H1 (cell line): ENCODE measurements around the gene FIZ1. TPM values are rescaled to one million over a fixed set of nuclear protein-coding genes. Genes with fewer than 3 reads are reported as not detected.
A peak's percentile ranks its signal among the peaks of the same experiment; 100 is the strongest.

ENCODE experiments used
- ASH2L ChIP-seq: fragments of 200-600, 300-600 bp; sonication (generic); IDR thresholded peaks from one replicate; pipeline ENCODE4 v1.7.1; 2017; ENCODE audit warnings: low read length
- CHD2 ChIP-seq: IDR thresholded peaks from 2 replicates; pipeline ENCODE4 v1.6.1; 2012; ENCODE audit warnings: low read length, improper control_type of control experiment
- CTBP2 ChIP-seq: IDR thresholded peaks from 2 replicates; pipeline ENCODE4 v1.7.0; 2011; ENCODE audit warnings: borderline replicate concordance, mild to moderate bottlenecking, moderate library complexity, mixed read lengths, low read length; ENCODE audit not compliant: insufficient read depth, insufficient read length
- EP300 ChIP-seq, 2 experiments: IDR thresholded peaks; 1 replicate in 1 of 2; 2 replicates in 1 of 2; pipeline ENCODE4 v1.6.1; 2011 to 2012; ENCODE audit warnings: low read depth in 2 of 2, low read length in 2 of 2, mild to moderate bottlenecking in 2 of 2, borderline replicate concordance in 1 of 2, inconsistent platforms in 1 of 2, moderate library complexity in 1 of 2
- KDM1A ChIP-seq: fragments of 200-600, 300-600 bp; sonication (generic); IDR thresholded peaks from 2 replicates; pipeline ENCODE4 v1.7.1; 2016; ENCODE audit warnings: mild to moderate bottlenecking, low read length, borderline replicate concordance
- NANOG ChIP-seq: IDR thresholded peaks from 2 replicates; pipeline ENCODE4 v1.6.1; 2011; ENCODE audit warnings: low read length, low read depth, mild to moderate bottlenecking, inconsistent platforms; ENCODE audit not compliant: insufficient read depth, poor library complexity, severe bottlenecking
- PHF8 ChIP-seq: fragments of 200-600 bp; sonication (generic); conservative IDR thresholded peaks from 2 replicates; pipeline ENCODE4 v1.7.1; 2012; ENCODE audit warnings: low read depth, mild to moderate bottlenecking, inconsistent platforms, low read length, moderate library complexity
- POLR2A ChIP-seq, 2 experiments: IDR thresholded peaks; 1 replicate in 1 of 2; 2 replicates in 1 of 2; pipeline ENCODE4 v1.6.1; 2011; ENCODE audit warnings: low read depth in 2 of 2, low read length in 2 of 2, mild to moderate bottlenecking in 2 of 2; ENCODE audit errors: control extremely low read depth in 1 of 2
- POLR2AphosphoS5 ChIP-seq: IDR thresholded peaks from 2 replicates; pipeline ENCODE4 v1.6.1; 2011; ENCODE audit warnings: low read depth, low read length
- SIN3A ChIP-seq, 2 experiments: IDR thresholded peaks in 1 of 2; conservative IDR thresholded peaks in 1 of 2; 2 replicates each; pipeline ENCODE4 v1.6.1; 2011 to 2012; ENCODE audit warnings: low read length in 2 of 2, improper control_type of control experiment in 1 of 2, low read depth in 1 of 2, mild to moderate bottlenecking in 1 of 2
- SP1 ChIP-seq: IDR thresholded peaks from 2 replicates; pipeline ENCODE4 v1.6.1; 2011; ENCODE audit warnings: low read depth, low read length
- SUZ12 ChIP-seq: fragments of 200-600 bp; sonication (generic); IDR thresholded peaks from 2 replicates; pipeline ENCODE4 v1.6.1; 2012; ENCODE audit warnings: mild to moderate bottlenecking, inconsistent platforms, low read length, moderate library complexity, mixed read lengths
- TAF7 ChIP-seq: optimal IDR thresholded peaks from 2 replicates; pipeline ENCODE3; 2011; ENCODE audit warnings: low read depth, mild to moderate bottlenecking, inconsistent platforms, low read length, moderate library complexity, borderline replicate concordance
- TBP ChIP-seq: IDR thresholded peaks from 2 replicates; pipeline ENCODE4 v1.6.1; 2011; ENCODE audit warnings: low read depth, low read length, improper control_type of control experiment
- YY1 ChIP-seq: IDR thresholded peaks from 2 replicates; pipeline ENCODE4 v1.6.1; 2011; ENCODE audit warnings: low read depth, mild to moderate bottlenecking, low read length
- polyA plus RNA-seq, 7 experiments: library from polyadenylated mRNA; depleted of rRNA in 3 of 7; stranded (reverse) in 5 of 7; unstranded in 2 of 7; fragments of >200 nt in 5 of 7; fragments of 200-250 nt in 2 of 7; gene quantifications; 1 replicate in 5 of 7; 2 replicates in 1 of 7; 4 replicates in 1 of 7; pipeline versions ENCODE4 v1.2.1 to v1.2.3, GENCODE V29; 2011 to 2013; ENCODE audit warnings: missing spikeins in 2 of 7, mixed read lengths in 2 of 7
- total RNA-seq: library from RNA; stranded (reverse); fragmentation: NEBNext Ultra II Directional; extraction: Animal tissue kit (Norgen Biotek cat#: 25700); gene quantifications from 2 replicates; pipeline ENCODE4 v1.2.1, GENCODE V29; 2021

FIZ1 gene
- total and polyA plus RNA-seq, 2 of the 8 experiments (the other 6 are each of a cell fraction or from before 2014, with no cell fraction given): 9.1 to 18.5 TPM

DNA sequence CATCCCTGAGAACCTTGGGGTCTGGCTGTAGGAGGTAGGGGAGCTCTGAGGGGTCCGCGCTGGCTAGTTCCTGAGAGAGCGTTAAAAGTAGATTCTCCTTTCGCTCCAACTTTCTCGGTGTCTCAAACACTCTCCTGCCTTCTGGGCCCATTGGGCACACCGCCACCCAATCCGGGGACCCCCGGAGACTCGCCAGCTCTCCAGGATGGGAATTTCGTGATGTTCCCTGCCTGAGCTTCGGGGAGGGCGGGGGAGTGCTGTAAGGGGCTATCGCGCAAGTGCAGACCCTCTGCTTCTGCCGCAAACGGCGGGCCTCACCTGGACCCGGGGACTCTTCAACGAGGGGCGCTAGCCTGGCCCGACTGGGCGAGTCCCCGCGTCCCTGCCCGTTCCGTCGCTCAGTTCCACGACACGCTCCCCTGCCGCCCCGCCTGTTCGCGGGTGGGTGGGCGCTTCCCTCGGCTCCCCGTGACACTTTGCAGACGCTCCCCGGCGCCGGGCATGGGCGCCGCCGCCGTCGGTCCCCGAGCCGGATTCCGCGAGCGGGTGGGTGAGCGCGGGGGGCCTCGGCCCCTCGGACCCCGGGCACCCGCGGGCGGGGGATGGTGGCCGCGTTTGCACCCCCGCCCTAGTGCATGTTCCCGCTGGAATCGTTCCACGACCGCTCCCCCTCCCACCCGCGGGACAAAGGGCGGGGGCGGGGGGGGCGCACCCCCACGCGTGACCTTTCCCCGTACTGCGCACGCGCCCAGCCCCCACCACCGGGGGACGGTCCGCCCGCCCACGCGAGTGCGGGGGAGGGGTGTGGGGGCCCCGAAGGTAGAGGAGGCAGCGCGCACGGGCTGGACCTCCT is 48.6 kb upstream of the FIZ1 start, which contains the start of gene CCDC106 (continued):
- TF ChIP-seq SP1 (peak; percentile 82), EP300 (IDR thresholded peaks at IDR 0.05; ENCODE audit: borderline replicate concordance in 1 of 2, low read depth in 2 of 2, low read length in 2 of 2) (peak in 1 of 2 experiments; percentile 30; a peak in 1 of 3 replicates), NANOG (no peak), POLR2AphosphoS5 (no peak), SUZ12 (peak; percentile 60; the same call in 1 of the 2 replicates), YY1 (peak; percentile 61; the same call in 1 of the 2 replicates), CHD2 (0 out of 2 replicates have a peak, but pooled peaks have one; percentile 34), CTBP2 (peak; percentile 70), TBP (peak; percentile 48), ASH2L (peak; percentile 72), POLR2A (IDR thresholded peaks at IDR 0.05; ENCODE audit: control extremely low read depth in 1 of 2, low read depth in 2 of 2, low read length in 2 of 2) (peak in 1 of 2 experiments; percentile 50; a peak in 1 of 3 replicates), TAF7 (peak; percentile 9), PHF8 (0 out of 2 replicates have a peak, but pooled peaks have one; percentile 21), SIN3A (conservative IDR thresholded peaks at IDR 0.05 in 1 of 2, IDR thresholded peaks at IDR 0.05 in 1 of 2; ENCODE audit: low read depth in 1 of 2, low read length in 2 of 2) (peak in 1 of 2 experiments; percentile 52; a peak in 1 of 4 replicates), KDM1A (0 out of 2 replicates have a peak, but pooled peaks have one; percentile 59)
